Forelimb muscle (tissue), 1 donor: ENCODE data around the gene ERI2. TPM values are rescaled to one million over a fixed set of nuclear protein-coding genes. Genes with fewer than 3 reads are reported as not detected.

ENCODE experiments used
- DNase-seq: peaks from one replicate; pipeline ENCODE4 v3.0.0-alpha.2; 2013; ENCODE audit warnings: low read depth
- polyA plus RNA-seq: library from polyadenylated mRNA; unstranded; fragments of 120-200 nt; gene quantifications from one replicate; pipeline ENCODE4 v1.2.1, GENCODE V29; 2013; ENCODE audit not compliant: insufficient read length

Gene ERI2
- 17.2 TPM for polyA plus RNA-seq

- DNase-seq: peak; percentile 81
These were observed at the start of gene ERI2, which contains the start of gene REXO5 for GRCh38 chr16:20806168-20807050. Gene ERI2, minus strand, starts transcription at chr16:20806472. Its CDS starts 42 bp downstream, at chr16:20806430. Gene REXO5, plus strand, starts transcription at chr16:20806527. Its CDS starts 427 bp downstream, at chr16:20806954.

GRCh38 chr16:20854963-20855362 lies 48.7 kb upstream of the ERI2 start:
- DNase-seq: no peak

- no peak for DNase-seq
These were observed 47.8 kb upstream of the ERI2 start for GRCh38 chr16:20853981-20854620.

- DNase-seq: no peak
These were observed 46.9 kb upstream of the ERI2 start for GRCh38 chr16:20853143-20853542.

- DNase-seq: peak; percentile 53
These were observed 45.3 kb upstream of the ERI2 start for GRCh38 chr16:20851601-20852000.

GRCh38 chr16:20850981-20851380 lies 44.7 kb upstream of the ERI2 start:
- DNase-seq: no peak

- peak; percentile 16 for DNase-seq
These were observed 43.5 kb upstream of the ERI2 start for GRCh38 chr16:20849589-20850390.

- DNase-seq: no peak
These were observed 41.3 kb upstream of the ERI2 start for GRCh38 chr16:20847550-20847949.

- DNase-seq: no peak
These were observed 40.3 kb upstream of the ERI2 start for GRCh38 chr16:20846551-20846950.

- no peak for DNase-seq
These were observed 39.8 kb upstream of the ERI2 start for GRCh38 chr16:20846030-20846429.

- DNase-seq: no peak
These were observed 38.3 kb upstream of the ERI2 start for GRCh38 chr16:20844588-20844987.

GRCh38 chr16:20844054-20844453 lies 37.8 kb upstream of the ERI2 start:
- DNase-seq: no peak

GRCh38 chr16:20839504-20839903 lies 33.2 kb upstream of the ERI2 start:
- no peak for DNase-seq

- no peak for DNase-seq
These were observed 32.0 kb upstream of the ERI2 start for GRCh38 chr16:20838240-20838639.

GRCh38 chr16:20833086-20833485 lies 26.8 kb upstream of the ERI2 start:
- no peak for DNase-seq

GRCh38 chr16:20830372-20830771 lies 24.1 kb upstream of the ERI2 start:
- DNase-seq: no peak

GRCh38 chr16:20829536-20829935 lies 23.3 kb upstream of the ERI2 start:
- DNase-seq: no peak

- no peak for DNase-seq
These were observed 19.8 kb upstream of the ERI2 start for GRCh38 chr16:20826039-20826566.

GRCh38 chr16:20822521-20823325 lies 16.5 kb upstream of the ERI2 start:
- DNase-seq: no peak

- DNase-seq: no peak
These were observed 15.4 kb upstream of the ERI2 start for GRCh38 chr16:20821682-20822081.
